CD4-positive, alpha-beta T cell treated with Interleukin-10 for 1 hour (primary cell): ENCODE measurements around the gene THRB.

Experiments
- DNase-seq: peaks from one replicate; pipeline ENCODE4 v3.0.0-alpha.2; 2020

The THRB gene

GRCh38 chr3:24343084-24343783 lies 151.4 kb downstream of the THRB start:
- DNase-seq: no peak

- DNase-seq: no peak
Observed at GRCh38 chr3:24342275-24342674, 152.4 kb downstream of the THRB start.

DNA sequence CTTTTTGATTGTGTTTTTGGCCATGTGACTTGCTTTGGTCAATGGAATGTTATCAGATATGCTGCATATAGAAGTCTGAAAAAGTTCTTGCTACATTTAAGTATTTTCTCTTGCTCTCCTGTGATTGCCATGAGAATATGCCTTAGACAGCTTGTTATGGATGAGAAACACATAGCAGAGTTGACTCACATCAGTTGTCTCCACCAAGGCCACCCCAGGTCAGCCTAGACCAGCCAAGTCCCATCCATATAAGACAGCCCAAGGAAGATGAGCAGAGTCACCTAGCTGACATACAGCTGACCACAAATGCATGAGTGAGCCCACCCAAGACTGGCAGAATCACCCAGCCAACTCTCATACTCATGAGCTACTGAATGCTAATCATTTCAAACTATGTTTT lies 153.0 kb downstream of the THRB start:
- DNase-seq: no peak

DNA sequence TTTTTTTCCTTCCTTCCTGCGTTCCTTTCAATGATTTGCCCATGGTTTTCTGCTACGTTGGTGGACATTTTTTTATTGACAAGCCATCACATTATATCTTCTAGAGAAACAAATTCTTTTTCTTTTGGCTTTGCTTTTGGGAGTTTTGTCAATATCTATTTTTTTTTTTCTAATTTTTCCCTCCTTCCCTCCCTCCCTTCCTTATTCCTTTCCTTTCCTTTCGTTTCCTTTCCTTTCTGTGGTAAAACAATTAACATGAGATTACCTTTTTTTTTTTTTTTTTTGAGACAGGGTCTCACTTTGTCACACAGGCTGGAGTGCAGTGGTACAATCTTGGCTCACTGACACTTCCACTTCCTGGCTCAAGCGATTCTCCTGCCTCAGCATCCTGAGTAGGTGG lies 153.7 kb downstream of the THRB start:
- DNase-seq: no peak

- DNase-seq: no peak
Observed at GRCh38 chr3:24340161-24340560, 154.5 kb downstream of the THRB start.

- DNase-seq: no peak
Observed at GRCh38 chr3:24339266-24339825, 155.3 kb downstream of the THRB start.

DNA sequence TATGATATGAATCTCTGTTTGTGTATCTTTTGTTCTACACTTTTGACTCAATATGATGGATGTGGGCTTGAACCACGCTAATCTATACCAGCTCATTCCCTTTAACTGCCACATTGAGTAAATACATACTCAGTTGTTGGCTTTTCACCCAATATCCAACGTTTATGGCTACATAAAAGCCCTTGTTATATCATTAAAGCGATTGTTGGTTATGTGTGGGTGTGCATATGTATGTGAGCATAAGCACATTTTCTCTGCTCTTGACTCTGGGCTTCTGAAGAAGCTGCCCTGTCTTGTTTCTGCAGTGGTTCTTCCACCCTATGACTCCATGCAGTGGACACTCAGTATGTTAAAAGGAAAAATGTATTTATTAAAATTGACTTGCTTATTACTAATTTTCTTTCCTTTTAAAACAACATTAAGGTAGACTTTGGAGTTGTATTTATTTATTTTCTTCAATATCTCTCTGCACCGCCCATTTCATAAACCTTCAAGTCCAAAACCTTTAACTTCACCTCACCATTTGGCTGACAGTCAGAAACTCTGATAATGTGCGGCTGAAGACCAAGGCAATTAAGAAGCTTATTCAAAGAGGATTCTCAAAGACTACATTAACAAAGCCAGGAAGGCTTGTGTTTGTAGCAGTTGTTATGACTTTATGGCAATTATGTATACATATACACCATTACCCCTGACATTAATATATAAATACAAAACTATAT lies 156.1 kb downstream of the THRB start:
- DNase-seq: no peak

- no peak for DNase-seq
Observed at GRCh38 chr3:24336101-24336500, 158.5 kb downstream of the THRB start.

GRCh38 chr3:24332092-24332491 lies 162.6 kb downstream of the THRB start:
- no peak for DNase-seq

DNA sequence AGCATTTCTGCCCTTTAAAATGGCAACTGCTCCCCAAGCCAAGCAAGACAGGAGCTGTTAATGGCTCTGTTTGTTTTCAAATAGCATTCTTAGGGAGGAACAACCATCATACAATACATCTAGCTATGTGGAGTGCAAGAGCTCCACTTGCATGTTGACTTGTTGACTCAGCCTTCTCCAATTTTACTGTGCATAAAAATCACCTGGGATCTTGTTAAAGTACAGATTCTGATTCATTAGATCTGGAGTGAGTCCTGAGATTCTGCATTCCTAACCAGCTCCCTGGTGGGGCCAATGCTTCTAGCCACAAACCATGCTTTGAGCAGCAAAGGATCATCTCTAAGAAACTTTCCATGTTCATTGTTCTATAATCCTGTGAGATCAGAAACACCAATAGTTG lies 171.4 kb downstream of the THRB start:
- DNase-seq: no peak

DNA sequence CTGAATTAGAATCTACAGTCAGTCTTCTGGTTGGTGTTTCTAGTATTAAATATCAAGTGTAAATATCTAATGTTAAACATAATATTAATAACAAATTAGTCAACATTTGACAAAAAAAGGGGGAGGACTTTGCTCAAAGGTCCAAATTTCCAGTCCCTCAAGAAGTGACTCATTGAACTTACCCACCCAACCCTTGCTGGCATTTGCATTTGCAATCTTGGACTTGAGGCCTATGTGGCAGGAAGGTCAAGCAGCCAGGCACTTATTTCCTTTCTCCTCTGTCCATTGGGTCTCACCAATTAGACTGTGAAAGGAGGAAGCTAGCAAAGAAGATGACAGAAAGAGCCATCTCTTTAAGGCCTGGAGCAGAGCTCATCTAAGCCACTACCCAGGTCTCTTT lies 174.0 kb downstream of the THRB start:
- DNase-seq: no peak

- DNase-seq: no peak
Observed at GRCh38 chr3:24318677-24319287, 175.9 kb downstream of the THRB start.

DNA sequence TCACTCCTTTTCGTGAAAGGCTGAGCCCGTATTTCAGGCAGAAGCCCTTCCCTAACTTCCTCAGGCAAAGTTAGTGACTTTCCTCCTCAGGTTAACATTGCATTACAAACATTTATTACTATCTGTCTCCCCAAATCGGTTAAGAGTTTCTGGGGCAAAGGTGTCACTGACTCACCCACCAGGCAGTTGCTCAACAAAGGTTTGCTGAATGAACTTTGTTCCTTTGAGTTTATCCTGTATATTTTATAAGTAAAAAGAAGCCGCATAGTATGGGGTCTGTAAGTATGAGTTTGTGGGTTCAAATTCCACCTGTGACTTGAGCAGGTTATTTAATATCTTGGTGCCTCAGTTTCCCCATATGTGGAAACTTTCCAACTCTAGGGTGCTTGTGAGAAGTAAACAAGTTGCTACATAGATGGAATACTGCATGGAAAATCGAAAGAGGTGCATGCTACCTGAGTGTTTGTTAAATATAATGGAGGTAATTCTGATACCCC lies 177.7 kb downstream of the THRB start:
- DNase-seq: no peak

DNA sequence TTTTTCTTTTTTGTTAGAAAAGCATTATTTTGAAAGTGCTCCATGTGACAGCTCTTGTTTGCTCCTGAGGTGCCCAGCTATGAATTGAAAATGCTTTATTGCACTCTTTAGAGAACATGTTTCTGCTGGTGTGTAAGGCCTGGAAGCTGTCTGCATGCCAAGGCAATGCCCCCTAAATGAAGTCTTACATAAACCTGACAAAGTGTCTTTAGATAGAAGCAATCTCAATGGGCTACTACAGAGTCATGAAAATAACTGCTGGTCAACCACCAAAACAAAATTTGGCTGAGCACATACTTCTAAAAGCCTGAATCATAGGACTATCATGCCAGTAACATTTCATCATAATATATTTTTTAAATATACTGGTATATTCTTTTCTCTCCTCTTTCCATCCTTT lies 178.7 kb downstream of the THRB start:
- DNase-seq: no peak

- DNase-seq: no peak
Observed at GRCh38 chr3:24315356-24315755, 179.3 kb downstream of the THRB start.

DNA sequence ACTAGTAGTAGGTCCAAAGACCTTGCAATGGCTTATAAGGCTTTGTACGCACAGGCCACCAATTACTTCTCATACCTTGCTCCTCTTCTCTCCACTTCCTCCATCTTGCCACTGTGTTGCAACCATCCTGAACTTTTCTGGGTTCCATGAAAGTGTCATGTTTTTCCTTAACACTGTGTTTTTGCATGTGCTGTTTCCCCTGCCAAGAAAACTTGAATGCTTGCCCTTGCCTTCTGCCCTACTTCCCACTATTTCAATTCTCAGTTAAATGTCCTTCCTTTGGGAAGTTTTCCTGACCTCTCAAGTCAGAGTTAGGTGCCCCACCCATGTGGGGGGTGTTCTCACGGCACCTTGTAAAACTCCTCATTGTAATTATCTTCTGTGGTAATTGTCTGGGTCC lies 182.8 kb downstream of the THRB start:
- no peak for DNase-seq

GRCh38 chr3:24310887-24311286 lies 183.8 kb downstream of the THRB start:
- DNase-seq: no peak

DNA sequence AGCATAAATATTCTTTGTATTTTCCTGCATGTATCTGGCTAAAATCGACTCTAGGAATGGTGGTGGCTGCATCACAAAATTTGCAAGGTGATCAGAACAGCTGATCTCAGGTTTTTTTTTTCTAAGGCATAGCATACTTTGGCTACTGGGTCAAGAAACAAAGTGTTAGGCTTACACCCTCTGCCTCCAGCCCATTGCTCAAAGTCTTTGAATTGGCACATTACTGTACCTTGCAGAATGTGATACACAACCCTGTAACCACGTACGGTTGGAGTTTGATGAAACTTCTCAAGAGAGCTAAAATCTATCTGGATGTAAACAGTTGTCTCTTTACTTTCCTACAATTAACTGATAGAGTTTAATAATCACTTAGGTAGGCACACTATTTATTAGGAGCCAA lies 188.1 kb downstream of the THRB start:
- DNase-seq: no peak

DNA sequence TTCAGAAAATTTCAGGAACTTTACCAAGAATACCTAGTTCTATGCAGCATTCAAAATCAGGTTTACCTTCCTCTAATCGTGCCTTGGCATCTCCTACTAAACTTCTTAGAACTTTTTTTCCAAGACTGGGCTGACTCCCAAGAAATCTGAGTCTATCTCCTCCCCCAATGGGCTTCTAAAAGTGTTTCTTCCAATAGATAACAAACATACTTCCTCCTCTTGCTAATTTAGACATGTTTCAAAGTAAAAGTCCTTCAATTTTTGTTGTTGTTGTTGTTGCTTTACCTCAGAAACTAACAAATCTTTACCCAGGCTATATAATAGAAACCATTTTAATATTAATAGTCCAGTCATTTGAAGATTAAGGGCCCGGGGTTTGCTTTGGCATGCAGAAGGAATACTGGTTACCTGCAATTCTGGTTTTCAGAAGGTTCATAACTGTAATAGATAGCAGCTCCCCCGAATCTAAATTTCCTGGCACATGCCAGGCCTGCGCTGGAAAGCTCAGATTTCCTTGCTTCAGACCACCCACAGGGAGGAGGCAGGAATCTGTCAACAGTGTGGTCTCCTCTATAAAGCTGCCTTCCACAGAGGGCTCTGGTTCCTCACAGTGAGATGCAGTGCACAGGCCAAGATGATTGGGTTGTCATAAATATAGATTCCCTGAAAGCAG lies 188.7 kb downstream of the THRB start:
- DNase-seq: no peak

DNA sequence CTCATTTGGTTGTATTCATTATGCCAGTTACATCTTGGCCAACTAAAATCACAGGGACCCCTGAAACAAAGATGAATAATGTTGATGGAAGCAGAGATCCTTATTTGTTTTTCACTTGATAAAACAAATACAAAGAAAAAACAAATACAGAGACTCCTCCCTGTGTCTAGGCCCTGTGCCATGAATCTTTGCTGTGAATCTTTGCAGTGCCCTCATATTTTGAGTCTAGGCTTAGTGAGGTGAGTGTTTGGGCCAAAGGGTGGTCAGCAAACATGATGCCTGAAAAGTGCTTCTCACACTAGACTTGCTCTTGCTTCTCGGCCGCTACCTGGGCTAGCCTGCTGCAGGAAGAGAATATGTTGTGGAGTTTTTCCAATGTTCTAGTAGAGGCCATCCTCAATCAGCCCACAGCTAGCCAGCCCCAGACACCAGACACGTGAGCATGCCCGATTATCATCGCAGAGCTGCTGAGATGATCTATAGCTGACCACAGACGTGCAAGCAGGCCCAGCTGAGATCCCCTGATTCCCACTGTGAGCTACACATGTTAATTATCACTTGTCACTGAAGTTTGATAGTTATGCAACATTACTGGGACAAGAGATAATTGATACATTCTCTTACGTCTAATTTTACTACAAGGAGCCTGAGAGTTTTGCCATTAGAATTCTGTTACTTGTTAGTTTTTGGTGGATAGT lies 191.4 kb downstream of the THRB start:
- no peak for DNase-seq

- DNase-seq: no peak
Observed at GRCh38 chr3:24302396-24302795, 192.3 kb downstream of the THRB start.

- no peak for DNase-seq
Observed at GRCh38 chr3:24300949-24301348, 193.7 kb downstream of the THRB start.
